Endothelial cell (in vitro differentiated cells): ENCODE measurements around the gene HRK. TPM values are rescaled to one million over a fixed set of nuclear protein-coding genes. Genes with fewer than 3 reads are reported as not detected.

Source experiments
- DNase-seq: peaks from one replicate; pipeline ENCODE4 v3.0.0; 2021; ENCODE audit warnings: low spot score
- H3K27ac Mint-ChIP-seq: one replicate; pipeline ENCODE4 v1.8.0; 2021; ENCODE audit warnings: mixed read lengths, inconsistent platforms; ENCODE audit not compliant: unreplicated experiment
- H3K27me3 Mint-ChIP-seq: one replicate; pipeline ENCODE4 v1.8.0; 2021; ENCODE audit warnings: mild to moderate bottlenecking, moderate library complexity, mixed read lengths, inconsistent platforms; ENCODE audit not compliant: unreplicated experiment
- H3K36me3 Mint-ChIP-seq: one replicate; pipeline ENCODE4 v1.8.0; 2021; ENCODE audit warnings: mild to moderate bottlenecking, low read depth, mixed read lengths, inconsistent platforms; ENCODE audit not compliant: unreplicated experiment
- H3K4me1 Mint-ChIP-seq: one replicate; pipeline ENCODE4 v1.8.0; 2021; ENCODE audit warnings: mild to moderate bottlenecking, mixed read lengths, inconsistent platforms; ENCODE audit not compliant: unreplicated experiment
- H3K4me3 Mint-ChIP-seq: one replicate; pipeline ENCODE4 v1.8.0; 2021; ENCODE audit warnings: mild to moderate bottlenecking, mixed read lengths, inconsistent platforms; ENCODE audit not compliant: unreplicated experiment
- H3K9me3 Mint-ChIP-seq: one replicate; pipeline ENCODE4 v1.8.0; 2021; ENCODE audit warnings: mixed read lengths, inconsistent platforms; ENCODE audit not compliant: unreplicated experiment
- total RNA-seq: library from RNA; stranded (reverse); fragmentation: NEBNext Ultra II Directional; extraction: Animal tissue kit (Norgen Biotek cat#: 25700); gene quantifications from one replicate; pipeline ENCODE4 v1.2.1, GENCODE V29; 2021; ENCODE audit not compliant: unreplicated experiment
- TF ChIP-seq, protein P1 (sequence below): fragments of 200-600 bp; sonication (generic); IDR thresholded peaks from one replicate; pipeline ENCODE4 v1.5.0; 2021; ENCODE audit warnings: antibody characterized with exemption; ENCODE audit not compliant: unreplicated experiment

Gene HRK
- total RNA-seq, 1 donor from 2014 or later, result 0.10 TPM

DNA sequence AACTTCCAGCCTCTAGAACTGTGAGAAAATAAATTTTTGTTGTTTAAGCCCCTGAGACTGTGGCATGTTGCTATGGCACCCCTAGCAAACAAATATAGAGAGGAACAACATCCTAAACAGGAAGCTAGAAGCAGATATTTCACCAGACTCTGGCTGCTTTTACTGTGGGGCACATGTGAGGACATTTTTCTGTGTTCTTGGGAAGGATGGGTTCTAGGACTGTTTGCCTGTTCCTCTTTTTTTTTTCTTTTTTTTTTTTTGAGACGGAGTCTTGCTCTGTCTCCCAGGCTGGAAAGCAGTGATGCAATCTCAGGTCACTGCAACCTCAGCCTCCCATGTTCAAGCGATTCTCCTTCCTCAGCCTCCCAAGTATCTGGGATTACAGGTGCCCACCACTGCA lies 4.2 kb upstream of the HRK start:
- Mint-ChIP-seq H3K4me3 (no peak overlapping the region), H3K9me3 (no peaks in the 10 kb centered on the region), H3K27me3 (peaks cover 9% of the 10 kb centered on the region), H3K4me1 (peaks cover 4% of the 10 kb centered on the region), H3K27ac (no peak overlapping the region), H3K36me3 (no peaks in the 10 kb centered on the region)
- no peak for DNase-seq
- TF ChIP-seq, protein P1, sequence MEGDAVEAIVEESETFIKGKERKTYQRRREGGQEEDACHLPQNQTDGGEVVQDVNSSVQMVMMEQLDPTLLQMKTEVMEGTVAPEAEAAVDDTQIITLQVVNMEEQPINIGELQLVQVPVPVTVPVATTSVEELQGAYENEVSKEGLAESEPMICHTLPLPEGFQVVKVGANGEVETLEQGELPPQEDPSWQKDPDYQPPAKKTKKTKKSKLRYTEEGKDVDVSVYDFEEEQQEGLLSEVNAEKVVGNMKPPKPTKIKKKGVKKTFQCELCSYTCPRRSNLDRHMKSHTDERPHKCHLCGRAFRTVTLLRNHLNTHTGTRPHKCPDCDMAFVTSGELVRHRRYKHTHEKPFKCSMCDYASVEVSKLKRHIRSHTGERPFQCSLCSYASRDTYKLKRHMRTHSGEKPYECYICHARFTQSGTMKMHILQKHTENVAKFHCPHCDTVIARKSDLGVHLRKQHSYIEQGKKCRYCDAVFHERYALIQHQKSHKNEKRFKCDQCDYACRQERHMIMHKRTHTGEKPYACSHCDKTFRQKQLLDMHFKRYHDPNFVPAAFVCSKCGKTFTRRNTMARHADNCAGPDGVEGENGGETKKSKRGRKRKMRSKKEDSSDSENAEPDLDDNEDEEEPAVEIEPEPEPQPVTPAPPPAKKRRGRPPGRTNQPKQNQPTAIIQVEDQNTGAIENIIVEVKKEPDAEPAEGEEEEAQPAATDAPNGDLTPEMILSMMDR, result no peak

DNA sequence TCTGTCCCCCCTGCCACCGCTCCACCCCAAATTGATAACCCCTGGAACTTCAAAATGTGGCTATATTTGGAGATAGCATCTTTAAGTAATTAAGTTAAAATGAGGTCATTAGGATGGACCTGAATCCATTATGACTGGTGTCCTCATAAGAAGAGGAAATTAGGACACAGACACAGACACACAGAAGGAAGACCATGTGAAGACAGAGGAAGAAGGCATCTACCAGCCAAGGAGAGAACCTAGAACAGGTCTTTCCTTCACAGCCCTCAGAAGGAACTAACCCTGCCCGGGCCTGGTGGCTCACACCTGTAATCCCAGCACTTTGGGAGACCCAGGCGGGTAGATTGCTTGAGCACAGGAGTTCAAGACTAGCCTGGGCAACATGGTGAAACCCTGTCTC lies 3.6 kb upstream of the HRK start:
- TF ChIP-seq, protein P1, result no peak
- Mint-ChIP-seq H3K27ac (no peak overlapping the region), H3K4me1 (peaks cover 10% of the 10 kb centered on the region), H3K9me3 (no peaks in the 10 kb centered on the region), H3K36me3 (peaks cover 3% of the 10 kb centered on the region), H3K4me3 (no peak overlapping the region), H3K27me3 (peaks cover 15% of the 10 kb centered on the region)
- no peak for DNase-seq

DNA sequence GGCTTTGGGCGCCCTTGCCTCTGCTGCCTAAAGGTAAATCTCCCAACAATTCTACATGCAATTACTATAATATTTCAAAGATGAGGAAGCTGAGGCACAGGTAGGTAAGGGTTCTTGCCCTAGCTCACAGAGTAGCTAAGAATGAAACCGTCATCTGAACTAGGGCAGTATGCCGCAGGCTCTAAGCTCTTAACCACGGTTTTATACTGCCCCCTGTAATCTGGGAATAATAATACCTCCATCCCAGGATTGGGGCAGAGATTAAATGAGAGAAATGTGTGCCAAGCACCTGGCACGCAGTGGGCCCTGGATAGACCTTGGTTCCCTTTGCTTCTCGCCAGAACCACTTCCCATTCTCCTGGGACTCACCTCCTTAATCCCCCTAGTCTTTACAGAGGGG lies 1.5 kb upstream of the HRK start:
- Mint-ChIP-seq H3K9me3 (no peaks in the 10 kb centered on the region), H3K27ac (no peak overlapping the region), H3K4me1 (peaks cover 19% of the 10 kb centered on the region), H3K36me3 (peaks cover 9% of the 10 kb centered on the region), H3K27me3 (peaks cover 26% of the 10 kb centered on the region), H3K4me3 (no peak overlapping the region)
- TF ChIP-seq, protein P1, result no peak
- DNase-seq, result no peak

DNA sequence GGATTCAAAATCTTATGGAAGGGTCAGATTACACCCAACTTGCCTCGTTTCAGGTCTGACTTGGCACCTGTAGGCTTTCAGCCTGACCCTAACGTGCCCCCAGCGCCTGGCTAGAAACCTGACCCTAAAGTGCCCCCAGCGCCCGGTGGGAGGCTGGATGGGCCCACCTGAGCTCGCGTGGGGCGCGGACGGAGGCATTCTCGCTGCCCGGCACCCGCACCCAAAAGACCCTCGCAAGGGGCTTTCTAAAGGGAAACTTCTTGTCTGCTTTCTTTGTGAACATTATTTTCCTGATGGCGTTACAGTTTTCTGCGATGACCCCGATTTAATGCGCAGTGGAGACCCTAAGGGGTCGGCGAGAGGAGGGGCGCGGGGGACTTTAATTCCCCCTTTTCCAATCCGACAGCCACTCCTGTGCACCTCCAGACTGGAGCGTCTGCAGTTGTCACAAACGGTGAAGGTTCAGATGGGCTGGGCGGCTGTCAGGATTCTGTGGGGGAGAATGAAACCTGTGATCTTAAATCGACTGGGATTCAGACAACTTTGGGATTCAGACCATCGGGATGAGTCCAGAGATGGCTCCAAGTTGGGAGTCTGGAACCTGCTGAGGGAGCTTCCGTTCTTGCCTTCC lies 751 bp upstream of the HRK start:
- peak overlapping the region; percentile 51 for H3K4me3 Mint-ChIP-seq
- H3K9me3 Mint-ChIP-seq, result no peaks in the 10 kb centered on the region
- TF ChIP-seq, protein P1, result no peak
- H3K36me3 Mint-ChIP-seq, result peaks cover 9% of the 10 kb centered on the region
- peaks cover 19% of the 10 kb centered on the region for H3K4me1 Mint-ChIP-seq
- H3K27me3 Mint-ChIP-seq, result peaks cover 26% of the 10 kb centered on the region
- H3K27ac Mint-ChIP-seq, result no peak overlapping the region
- DNase-seq, result no peak

DNA sequence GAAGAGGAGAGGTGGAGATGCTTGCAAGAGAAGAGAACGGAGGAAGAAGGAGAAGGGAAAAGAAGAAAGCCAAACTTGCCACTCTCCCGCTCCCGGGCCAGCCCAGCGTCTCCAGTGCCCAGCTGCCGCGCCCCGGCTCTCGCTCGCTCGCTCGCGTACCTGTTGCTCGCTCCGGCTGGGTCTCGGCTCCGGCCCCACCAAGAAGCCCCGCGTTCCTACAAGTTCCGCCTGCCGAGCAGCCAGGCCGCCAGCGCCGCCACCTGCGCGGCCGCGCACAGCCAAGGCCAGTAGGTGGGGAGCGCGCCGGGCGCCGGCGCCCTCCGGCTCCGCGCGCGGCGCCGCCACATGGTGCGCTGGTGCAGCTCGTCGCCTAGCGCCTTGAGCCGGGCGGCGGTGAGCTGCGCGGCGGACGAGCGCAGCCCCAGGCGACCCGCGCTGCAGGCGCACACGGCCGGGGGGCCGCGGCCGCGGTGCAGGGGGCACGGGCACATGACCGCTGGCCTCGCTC lies 370 bp downstream of the HRK start:
- H3K27ac Mint-ChIP-seq, result peak overlapping the region; percentile 68
- peak overlapping the region; percentile 93 for H3K4me3 Mint-ChIP-seq
- H3K4me1 Mint-ChIP-seq, result peaks cover 19% of the 10 kb centered on the region
- peaks cover 26% of the 10 kb centered on the region for H3K27me3 Mint-ChIP-seq
- peaks cover 9% of the 10 kb centered on the region for H3K36me3 Mint-ChIP-seq
- peak; percentile 44 for DNase-seq
- TF ChIP-seq, protein P1, result no peak
- no peaks in the 10 kb centered on the region for H3K9me3 Mint-ChIP-seq
